ENCODE results near the gene TNNI3K.

TNNI3K gene

DNA sequence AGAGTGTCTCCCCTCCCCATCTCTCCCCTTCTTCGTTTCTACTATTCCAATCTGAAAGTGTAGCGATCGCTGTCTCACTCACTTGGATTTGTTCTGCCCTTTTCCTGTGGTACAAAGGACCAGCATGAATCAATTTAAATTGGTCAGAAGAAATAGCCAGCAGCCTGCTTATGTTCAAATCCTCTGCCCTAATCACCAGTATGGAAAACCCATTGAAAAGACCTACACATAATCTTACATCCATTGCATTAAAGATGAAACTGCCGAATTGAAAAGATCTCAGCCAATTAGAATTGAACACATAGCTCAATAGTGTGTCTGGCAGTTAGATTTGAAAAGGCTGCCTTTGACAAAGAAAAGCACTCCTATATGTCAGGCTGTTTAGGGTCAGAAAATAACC is 122.6 kb downstream of the TNNI3K start:
- FAIRE-seq (no peak), DNase-seq (ENCODE audit: insufficient read length) (no peak)
- TF ChIP-seq TAF1 (IDR thresholded peaks at IDR 0.05; ENCODE audit: borderline replicate concordance, low read depth, low read length): no peak
- TF ChIP-seq POLR2A (IDR thresholded peaks at IDR 0.05; ENCODE audit: low read depth, low read length): no peak
- no peak for TF ChIP-seq POLR2AphosphoS5 (IDR thresholded peaks at IDR 0.05; ENCODE audit: low read depth, low read length)

DNA sequence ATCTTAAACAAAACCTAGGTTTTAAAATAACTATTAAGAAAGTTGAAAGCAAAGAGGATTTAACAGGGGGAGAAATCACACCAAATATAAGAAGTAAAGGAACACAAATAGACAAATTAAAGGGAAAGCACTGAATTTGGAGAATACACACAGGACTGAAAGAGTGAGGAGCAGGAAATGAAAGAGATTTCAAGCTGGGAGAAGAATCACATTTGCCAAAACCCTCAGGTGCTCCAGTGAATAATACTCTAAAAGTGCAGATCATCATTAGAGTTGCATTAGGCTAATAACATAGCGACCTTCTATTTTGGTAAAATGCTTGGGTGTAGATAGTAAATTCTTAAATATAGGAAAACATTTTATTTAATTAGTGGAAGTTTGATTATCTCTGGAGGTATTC is 127.5 kb downstream of the TNNI3K start:
- FAIRE-seq (no peak), DNase-seq (ENCODE audit: insufficient read length) (no peak)
- TF ChIP-seq POLR2A (IDR thresholded peaks at IDR 0.05; ENCODE audit: low read depth, low read length) (no peak), POLR2AphosphoS5 (IDR thresholded peaks at IDR 0.05; ENCODE audit: low read depth, low read length) (no peak), TAF1 (IDR thresholded peaks at IDR 0.05; ENCODE audit: borderline replicate concordance, low read depth, low read length) (no peak)

DNA sequence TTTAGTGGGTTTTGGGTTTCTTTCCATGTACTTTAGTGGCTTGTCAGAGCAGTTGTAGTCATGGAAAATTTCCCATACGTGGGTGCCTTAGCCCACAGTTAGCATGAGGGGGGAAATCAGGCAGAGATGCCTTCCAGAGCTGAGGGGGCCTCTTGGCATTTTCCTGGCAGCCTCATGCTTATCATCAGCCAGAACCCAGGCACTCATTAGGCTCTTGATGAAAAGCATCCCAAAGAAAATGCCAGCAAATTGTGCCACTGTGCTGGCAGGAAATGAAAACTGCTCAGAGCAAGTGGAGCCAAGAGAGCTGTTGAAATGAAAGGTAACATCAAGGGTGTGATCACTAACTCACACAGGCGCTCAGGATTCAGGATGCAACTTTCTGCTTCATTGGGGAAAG is 128.0 kb downstream of the TNNI3K start:
- DNase-seq (ENCODE audit: insufficient read length) (no peak), FAIRE-seq (no peak)
- no peak for TF ChIP-seq TAF1 (IDR thresholded peaks at IDR 0.05; ENCODE audit: borderline replicate concordance, low read depth, low read length)
- TF ChIP-seq POLR2A (IDR thresholded peaks at IDR 0.05; ENCODE audit: low read depth, low read length): no peak
- TF ChIP-seq POLR2AphosphoS5 (IDR thresholded peaks at IDR 0.05; ENCODE audit: low read depth, low read length): no peak

DNA sequence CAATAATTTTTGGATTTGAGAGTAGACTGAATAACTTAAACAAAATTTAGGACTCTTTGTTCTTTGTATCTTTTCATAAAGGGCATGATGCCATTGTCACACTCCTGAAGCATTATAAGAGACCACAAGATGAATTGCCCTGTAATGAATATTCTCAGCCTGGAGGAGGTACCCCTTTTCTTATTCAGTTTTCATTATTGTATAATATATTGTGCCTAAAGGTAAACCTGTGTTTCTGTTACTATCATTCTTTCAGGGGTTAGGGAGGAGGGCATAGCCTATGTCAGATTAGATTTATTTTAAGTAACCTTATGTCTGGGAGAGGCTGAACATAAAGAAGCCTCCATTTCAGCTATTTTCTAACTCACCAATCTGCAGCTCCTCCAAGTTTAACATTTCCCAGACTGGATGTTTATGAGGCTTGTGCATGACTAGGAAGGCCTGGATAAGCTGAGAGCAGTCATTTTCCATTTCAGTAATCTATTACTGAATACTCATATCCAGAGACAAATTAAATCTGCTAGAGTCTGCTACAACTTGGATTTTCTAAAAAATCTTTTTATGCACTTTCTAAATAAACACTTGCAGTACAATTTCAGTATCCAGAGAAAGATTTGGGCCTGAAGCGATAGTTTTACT is 132.1 kb downstream of the TNNI3K start:
- no peak for TF ChIP-seq TAF1 (IDR thresholded peaks at IDR 0.05; ENCODE audit: borderline replicate concordance, low read depth, low read length)
- no peak for TF ChIP-seq POLR2AphosphoS5 (IDR thresholded peaks at IDR 0.05; ENCODE audit: low read depth, low read length)
- TF ChIP-seq POLR2A (IDR thresholded peaks at IDR 0.05; ENCODE audit: low read depth, low read length): no peak
- FAIRE-seq (no peak), DNase-seq (ENCODE audit: insufficient read length) (no peak)

DNA sequence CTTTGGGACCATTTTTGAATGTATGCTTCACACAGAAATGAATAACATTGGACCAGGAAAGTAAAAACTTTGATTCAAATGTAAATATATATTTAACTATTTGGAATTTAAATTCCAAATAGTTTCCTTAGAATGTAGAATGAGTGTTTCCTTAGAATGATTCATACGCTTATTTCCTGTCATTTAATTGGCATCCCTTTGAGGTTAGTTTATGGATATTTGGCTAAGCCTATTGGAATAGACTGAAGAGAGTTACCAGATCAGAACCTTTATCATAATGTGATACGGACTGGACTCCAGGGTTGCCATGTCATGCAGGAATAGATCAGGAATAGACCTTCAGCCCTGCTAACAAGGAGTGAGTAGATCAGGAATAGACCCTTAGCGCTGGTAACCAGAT is 133.1 kb downstream of the TNNI3K start:
- DNase-seq (ENCODE audit: insufficient read length): no peak
- no peak for FAIRE-seq
- TF ChIP-seq POLR2A (IDR thresholded peaks at IDR 0.05; ENCODE audit: low read depth, low read length) (no peak), TAF1 (IDR thresholded peaks at IDR 0.05; ENCODE audit: borderline replicate concordance, low read depth, low read length) (no peak), POLR2AphosphoS5 (IDR thresholded peaks at IDR 0.05; ENCODE audit: low read depth, low read length) (no peak)

DNA sequence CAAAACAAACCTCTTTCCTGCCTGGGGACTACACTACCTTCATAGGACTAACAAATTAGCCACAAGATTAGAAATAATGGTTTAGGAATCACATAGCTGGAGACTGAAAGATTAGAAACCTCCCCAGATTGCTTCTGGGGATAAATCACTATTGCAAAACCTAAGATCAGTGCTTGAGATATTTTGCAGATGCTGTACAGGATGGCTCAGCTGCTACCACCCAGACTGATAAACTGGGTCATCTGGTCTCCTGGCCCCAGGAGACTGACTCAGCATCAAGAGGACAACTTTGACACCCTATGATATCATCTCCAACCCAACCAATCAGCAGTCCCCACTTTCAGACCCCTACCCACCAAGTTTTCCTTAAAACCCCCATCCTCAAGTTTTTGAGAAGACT is 140.2 kb downstream of the TNNI3K start:
- DNase-seq (ENCODE audit: insufficient read length) (no peak), FAIRE-seq (no peak)
- TF ChIP-seq POLR2AphosphoS5 (IDR thresholded peaks at IDR 0.05; ENCODE audit: low read depth, low read length) (no peak), POLR2A (IDR thresholded peaks at IDR 0.05; ENCODE audit: low read depth, low read length) (no peak)

DNA sequence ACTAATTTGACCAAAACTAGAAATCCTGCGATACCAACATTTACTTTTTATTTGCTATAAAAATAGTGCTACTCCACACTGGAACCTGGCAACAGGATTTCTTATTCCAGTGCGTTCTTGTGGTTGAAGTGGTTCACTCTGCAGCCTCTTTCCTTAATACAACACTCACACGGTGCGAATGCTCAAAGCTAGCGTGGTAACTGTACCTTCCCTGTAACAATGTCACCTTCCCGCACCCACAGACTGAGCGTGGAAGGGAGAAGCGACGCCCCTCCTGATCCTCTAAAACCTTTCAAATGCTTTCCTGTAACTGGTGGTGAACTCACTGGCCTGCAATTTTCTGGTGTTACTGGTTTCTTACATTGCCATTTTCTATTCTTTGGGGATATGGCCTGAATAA is 145.1 kb downstream of the TNNI3K start:
- FAIRE-seq (no peak), DNase-seq (ENCODE audit: insufficient read length) (no peak)
- TF ChIP-seq POLR2A (IDR thresholded peaks at IDR 0.05; ENCODE audit: low read depth, low read length) (no peak), POLR2AphosphoS5 (IDR thresholded peaks at IDR 0.05; ENCODE audit: low read depth, low read length) (no peak), TAF1 (IDR thresholded peaks at IDR 0.05; ENCODE audit: borderline replicate concordance, low read depth, low read length) (no peak)

DNA sequence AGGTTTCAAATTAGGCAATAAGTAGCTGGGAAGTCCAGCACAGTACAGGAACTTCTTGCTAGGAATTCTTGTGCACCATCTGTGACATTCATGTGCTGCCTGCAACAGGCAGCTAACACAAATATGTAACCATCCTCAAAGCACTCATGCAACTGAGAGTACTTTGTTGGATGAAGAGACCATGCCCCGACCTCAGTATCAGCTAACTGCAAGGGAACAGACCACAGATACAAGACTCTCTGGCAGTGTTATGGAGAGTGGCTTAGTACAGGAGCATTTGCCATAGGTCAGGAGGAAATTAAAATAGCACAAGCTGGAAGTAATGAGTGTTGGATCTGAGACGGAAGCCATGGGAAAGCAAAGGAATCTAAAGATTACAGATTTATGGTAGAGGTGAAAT is 153.7 kb downstream of the TNNI3K start:
- FAIRE-seq: no peak
- no peak for DNase-seq (ENCODE audit: insufficient read length)
- no peak for TF ChIP-seq POLR2AphosphoS5 (IDR thresholded peaks at IDR 0.05; ENCODE audit: low read depth, low read length)
- TF ChIP-seq POLR2A (IDR thresholded peaks at IDR 0.05; ENCODE audit: low read depth, low read length): no peak
- no peak for TF ChIP-seq TAF1 (IDR thresholded peaks at IDR 0.05; ENCODE audit: borderline replicate concordance, low read depth, low read length)

DNA sequence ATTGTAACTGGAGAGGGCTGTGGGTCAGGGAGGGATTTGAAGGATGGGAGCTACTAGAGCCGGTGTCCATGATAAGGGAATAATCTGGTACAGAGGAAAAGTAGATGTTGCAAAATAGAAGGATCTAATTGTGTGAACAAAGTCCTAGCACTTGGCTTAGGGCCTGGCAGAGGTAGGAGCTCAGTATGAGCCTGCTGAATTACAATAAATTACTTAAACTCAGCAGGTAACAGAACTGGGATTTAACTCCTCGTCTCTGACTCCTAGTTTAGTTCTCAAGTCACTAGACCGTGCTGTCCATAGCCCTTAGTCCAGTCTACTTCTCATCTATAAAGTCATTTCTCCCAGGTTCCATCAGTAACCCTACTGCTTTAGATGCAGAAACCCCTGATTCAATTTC is 157.0 kb downstream of the TNNI3K start:
- no peak for FAIRE-seq
- no peak for TF ChIP-seq TAF1 (IDR thresholded peaks at IDR 0.05; ENCODE audit: borderline replicate concordance, low read depth, low read length)
- TF ChIP-seq POLR2A (IDR thresholded peaks at IDR 0.05; ENCODE audit: low read depth, low read length): no peak
- TF ChIP-seq POLR2AphosphoS5 (IDR thresholded peaks at IDR 0.05; ENCODE audit: low read depth, low read length): no peak
- no peak for DNase-seq (ENCODE audit: insufficient read length)

DNA sequence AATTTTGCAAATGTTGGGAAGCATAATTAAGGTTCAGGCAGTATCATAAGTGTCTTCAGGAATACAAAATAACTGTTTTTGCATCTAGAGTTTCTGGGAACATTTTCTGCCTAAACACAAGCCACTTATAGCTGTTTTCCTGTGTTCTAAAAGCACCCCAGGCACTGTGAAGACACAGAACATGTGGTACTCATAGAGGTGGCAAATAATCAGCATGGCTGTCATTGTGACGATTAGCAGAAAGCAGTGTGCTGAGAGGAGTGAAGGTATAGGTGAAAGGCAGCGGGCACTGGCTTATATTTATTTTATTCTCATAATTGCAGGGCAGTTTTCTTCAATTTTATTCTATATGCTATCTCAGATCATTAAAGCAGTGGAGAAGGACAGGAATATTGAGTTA is 157.7 kb downstream of the TNNI3K start:
- DNase-seq (ENCODE audit: insufficient read length) (no peak), FAIRE-seq (no peak)
- no peak for TF ChIP-seq POLR2A (IDR thresholded peaks at IDR 0.05; ENCODE audit: low read depth, low read length)
- no peak for TF ChIP-seq TAF1 (IDR thresholded peaks at IDR 0.05; ENCODE audit: borderline replicate concordance, low read depth, low read length)
- no peak for TF ChIP-seq POLR2AphosphoS5 (IDR thresholded peaks at IDR 0.05; ENCODE audit: low read depth, low read length)

DNA sequence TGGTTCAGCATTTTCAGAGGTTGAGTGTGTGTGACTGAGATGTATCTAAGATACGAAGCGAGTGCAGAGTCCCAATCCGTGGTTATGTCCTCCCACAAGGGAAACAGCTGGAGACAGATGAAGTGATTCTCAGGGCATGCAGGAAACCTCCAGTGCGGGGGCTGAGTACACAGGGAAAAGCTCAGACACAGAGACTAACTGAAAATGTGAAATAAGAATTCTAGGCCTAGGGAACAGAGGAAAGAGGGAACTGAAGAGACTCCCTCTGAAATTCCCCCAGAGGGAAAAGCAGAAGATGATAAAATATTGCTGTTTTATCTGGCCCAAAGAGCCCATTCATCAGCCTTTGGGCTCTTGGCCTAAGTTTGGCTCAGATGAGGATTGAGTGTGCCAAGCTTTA is 160.4 kb downstream of the TNNI3K start:
- FAIRE-seq (no peak), DNase-seq (ENCODE audit: insufficient read length) (no peak)
- TF ChIP-seq POLR2AphosphoS5 (IDR thresholded peaks at IDR 0.05; ENCODE audit: low read depth, low read length): no peak
- no peak for TF ChIP-seq POLR2A (IDR thresholded peaks at IDR 0.05; ENCODE audit: low read depth, low read length)
- no peak for TF ChIP-seq TAF1 (IDR thresholded peaks at IDR 0.05; ENCODE audit: borderline replicate concordance, low read depth, low read length)

DNA sequence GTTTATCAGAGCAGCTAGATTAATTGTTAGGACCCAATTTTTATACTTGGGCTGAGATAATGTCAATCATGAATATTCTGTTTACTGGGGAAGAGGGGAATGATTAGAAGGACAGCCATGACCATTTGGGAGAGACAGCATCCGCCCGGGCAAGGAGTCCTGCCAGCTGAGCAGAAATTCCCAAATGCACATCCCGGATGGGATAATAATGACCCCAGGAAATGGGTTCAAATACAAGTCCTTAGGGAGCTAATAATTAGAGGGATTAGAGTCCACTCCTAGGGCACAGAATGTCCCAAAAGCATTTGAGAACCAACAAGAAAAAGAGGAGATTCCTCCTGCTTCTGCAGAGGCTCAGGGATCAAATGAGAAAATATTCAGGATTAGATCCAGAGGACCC is 161.3 kb downstream of the TNNI3K start:
- TF ChIP-seq POLR2A (IDR thresholded peaks at IDR 0.05; ENCODE audit: low read depth, low read length) (no peak), TAF1 (IDR thresholded peaks at IDR 0.05; ENCODE audit: borderline replicate concordance, low read depth, low read length) (no peak), POLR2AphosphoS5 (IDR thresholded peaks at IDR 0.05; ENCODE audit: low read depth, low read length) (no peak)
- DNase-seq (ENCODE audit: insufficient read length): no peak
- FAIRE-seq: no peak

DNA sequence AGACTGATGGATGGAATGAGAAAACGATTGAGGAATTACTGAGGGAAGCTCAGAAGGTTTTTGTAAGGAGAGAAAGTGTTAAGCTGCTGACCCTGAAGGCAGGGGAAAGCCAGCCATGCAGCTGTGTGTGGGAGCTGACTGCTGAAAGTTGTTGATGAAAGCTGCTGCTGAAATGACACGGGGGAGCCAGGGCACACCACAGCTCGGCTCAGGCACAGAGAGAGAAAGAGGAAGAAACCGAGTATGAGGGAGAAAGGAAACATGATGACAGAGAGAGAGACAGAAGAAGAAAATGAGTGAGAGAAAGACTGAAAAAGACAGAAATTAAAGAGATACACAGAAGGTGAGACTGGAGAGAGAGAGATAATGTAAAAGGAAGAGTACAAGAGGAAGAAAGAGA is 161.7 kb downstream of the TNNI3K start:
- no peak for TF ChIP-seq POLR2A (IDR thresholded peaks at IDR 0.05; ENCODE audit: low read depth, low read length)
- TF ChIP-seq TAF1 (IDR thresholded peaks at IDR 0.05; ENCODE audit: borderline replicate concordance, low read depth, low read length): no peak
- no peak for TF ChIP-seq POLR2AphosphoS5 (IDR thresholded peaks at IDR 0.05; ENCODE audit: low read depth, low read length)
- FAIRE-seq (no peak), DNase-seq (ENCODE audit: insufficient read length) (no peak)
